ENCODE measurements around the gene PACRG. TPM values are rescaled to one million over a fixed set of nuclear protein-coding genes. Genes with fewer than 3 reads are reported as not detected.

The PACRG gene
- total RNA-seq, 1 experiment from 2014 or later: not detected

DNA sequence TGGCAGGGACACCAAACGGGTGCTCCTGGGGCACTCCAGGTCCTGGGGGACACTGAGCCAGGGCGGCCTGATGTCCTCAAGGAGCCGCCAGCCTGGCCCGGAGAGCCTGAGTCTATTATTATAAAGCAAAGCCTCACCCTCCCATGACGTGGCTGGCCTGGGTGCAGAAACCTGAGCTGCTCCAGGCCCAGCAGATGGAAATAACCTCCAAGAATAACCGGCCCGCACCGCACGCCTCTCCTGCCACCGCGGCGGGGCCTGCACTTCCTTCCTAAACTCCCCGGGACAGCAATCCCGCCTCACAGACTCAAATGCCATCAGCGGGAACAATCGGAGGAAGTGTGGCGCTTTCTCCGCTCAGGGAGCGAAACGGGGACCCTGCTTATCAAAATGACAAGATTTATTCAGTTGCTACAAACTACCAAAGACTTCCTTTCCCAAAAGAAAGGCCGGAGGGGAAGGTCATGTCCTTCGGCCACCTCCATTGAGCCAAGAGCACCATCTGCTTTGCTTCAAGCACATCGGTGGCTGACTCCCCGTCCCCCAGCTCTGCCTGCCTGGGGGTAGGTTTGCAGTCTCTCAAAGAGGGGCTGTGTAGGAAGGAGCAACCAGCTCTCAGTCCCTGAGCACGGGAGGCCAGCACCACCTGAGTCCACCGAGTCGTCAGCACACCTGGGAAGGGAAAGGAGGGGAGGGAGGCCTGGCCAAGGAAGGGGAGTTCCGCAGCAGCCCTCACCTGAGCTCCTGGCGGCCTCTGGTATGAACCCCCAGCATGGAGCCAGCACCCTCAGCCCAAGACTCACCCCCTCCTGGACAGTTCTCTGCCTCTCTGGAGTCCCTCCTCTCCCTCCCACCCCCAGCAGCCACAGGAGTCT is 608.1 kb downstream of the PACRG start:
- no peaks in the 10 kb centered on the region for H3K4me1 Mint-ChIP-seq (ENCODE audit: low read depth, unreplicated experiment)
- no peaks in the 10 kb centered on the region for H3K27me3 Mint-ChIP-seq (ENCODE audit: insufficient read depth, unreplicated experiment)
- no peaks in the 10 kb centered on the region for H3K9me3 Mint-ChIP-seq (ENCODE audit: unreplicated experiment)
- no peaks in the 10 kb centered on the region for H3K36me3 Mint-ChIP-seq (ENCODE audit: insufficient read depth, unreplicated experiment)
- ChIA-PET CTCF (no interaction called here), POLR2A (no interaction called here)
- Histone ChIP-seq H3K4me3 (ENCODE audit: low read depth, low read length) (no peak overlapping the region), H3K9me3 (no peaks in the 10 kb centered on the region), H3K36me3 (ENCODE audit: control insufficient read depth, insufficient read depth, low read length) (no peaks in the 10 kb centered on the region), H3K27me3 (replicated peaks; ENCODE audit: control insufficient read depth, insufficient read depth, low read length) (no peaks in the 10 kb centered on the region), H3K4me1 (no peaks in the 10 kb centered on the region)
- BruUV-seq (replicated peaks): no TSS peak
- intact Hi-C loops (cut with micrococcal nuclease; ENCODE audit: unreplicated experiment): no loop called here
- TF ChIP-seq, protein P1, sequence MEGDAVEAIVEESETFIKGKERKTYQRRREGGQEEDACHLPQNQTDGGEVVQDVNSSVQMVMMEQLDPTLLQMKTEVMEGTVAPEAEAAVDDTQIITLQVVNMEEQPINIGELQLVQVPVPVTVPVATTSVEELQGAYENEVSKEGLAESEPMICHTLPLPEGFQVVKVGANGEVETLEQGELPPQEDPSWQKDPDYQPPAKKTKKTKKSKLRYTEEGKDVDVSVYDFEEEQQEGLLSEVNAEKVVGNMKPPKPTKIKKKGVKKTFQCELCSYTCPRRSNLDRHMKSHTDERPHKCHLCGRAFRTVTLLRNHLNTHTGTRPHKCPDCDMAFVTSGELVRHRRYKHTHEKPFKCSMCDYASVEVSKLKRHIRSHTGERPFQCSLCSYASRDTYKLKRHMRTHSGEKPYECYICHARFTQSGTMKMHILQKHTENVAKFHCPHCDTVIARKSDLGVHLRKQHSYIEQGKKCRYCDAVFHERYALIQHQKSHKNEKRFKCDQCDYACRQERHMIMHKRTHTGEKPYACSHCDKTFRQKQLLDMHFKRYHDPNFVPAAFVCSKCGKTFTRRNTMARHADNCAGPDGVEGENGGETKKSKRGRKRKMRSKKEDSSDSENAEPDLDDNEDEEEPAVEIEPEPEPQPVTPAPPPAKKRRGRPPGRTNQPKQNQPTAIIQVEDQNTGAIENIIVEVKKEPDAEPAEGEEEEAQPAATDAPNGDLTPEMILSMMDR (IDR thresholded peaks at IDR 0.05; ENCODE audit: insufficient read depth in 1 of 2, low read depth in 1 of 2, low read length in 1 of 2, severe bottlenecking in 1 of 2, unreplicated experiment in 1 of 2): no peak
- H3K4me3 Mint-ChIP-seq (ENCODE audit: unreplicated experiment): no peak overlapping the region
- H3K27ac Mint-ChIP-seq (ENCODE audit: unreplicated experiment): no peak overlapping the region
- no peak for DNase-seq

GRCh38 chr6:163336961-163337360 is 609.2 kb downstream of the PACRG start:
- no peaks in the 10 kb centered on the region for H3K27me3 Mint-ChIP-seq (ENCODE audit: insufficient read depth, unreplicated experiment)
- Histone ChIP-seq H3K4me3 (ENCODE audit: low read depth, low read length) (no peak overlapping the region), H3K36me3 (ENCODE audit: control insufficient read depth, insufficient read depth, low read length) (no peaks in the 10 kb centered on the region), H3K9me3 (no peaks in the 10 kb centered on the region), H3K27me3 (replicated peaks; ENCODE audit: control insufficient read depth, insufficient read depth, low read length) (no peaks in the 10 kb centered on the region), H3K4me1 (no peaks in the 10 kb centered on the region)
- H3K27ac Mint-ChIP-seq (ENCODE audit: unreplicated experiment): no peak overlapping the region
- BruUV-seq (replicated peaks): no TSS peak
- TF ChIP-seq, protein P1 (IDR thresholded peaks at IDR 0.05; ENCODE audit: insufficient read depth in 1 of 2, low read depth in 1 of 2, low read length in 1 of 2, severe bottlenecking in 1 of 2, unreplicated experiment in 1 of 2): no peak
- H3K4me3 Mint-ChIP-seq (ENCODE audit: unreplicated experiment): no peak overlapping the region
- intact Hi-C loops (cut with micrococcal nuclease; ENCODE audit: unreplicated experiment): no loop called here
- DNase-seq: no peak
- no peaks in the 10 kb centered on the region for H3K4me1 Mint-ChIP-seq (ENCODE audit: low read depth, unreplicated experiment)
- H3K9me3 Mint-ChIP-seq (ENCODE audit: unreplicated experiment): no peaks in the 10 kb centered on the region
- POLR2A ChIA-PET: no interaction called here
- no peaks in the 10 kb centered on the region for H3K36me3 Mint-ChIP-seq (ENCODE audit: insufficient read depth, unreplicated experiment)
- CTCF ChIA-PET: no interaction called here

DNA sequence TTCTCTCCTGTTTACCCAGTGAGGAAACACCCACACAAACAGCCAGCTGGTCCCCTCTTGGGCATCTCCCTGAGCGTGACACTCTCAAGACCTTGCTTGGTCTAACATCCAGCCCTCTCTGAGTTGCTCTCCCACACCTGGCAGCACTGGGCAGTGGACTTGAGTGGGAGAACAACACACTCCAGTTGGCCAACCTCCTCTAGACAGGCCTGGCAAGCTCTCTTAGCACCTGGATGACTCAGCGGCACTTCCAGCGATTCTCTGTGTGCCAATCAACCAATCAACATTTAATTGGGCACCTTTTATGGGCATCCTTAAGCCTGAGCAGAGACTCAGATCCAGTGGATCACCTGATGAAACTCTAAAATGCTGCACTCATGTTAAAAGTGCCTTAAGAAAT is 610.2 kb downstream of the PACRG start:
- Histone ChIP-seq H3K36me3 (ENCODE audit: control insufficient read depth, insufficient read depth, low read length) (no peaks in the 10 kb centered on the region), H3K4me1 (no peaks in the 10 kb centered on the region), H3K27me3 (replicated peaks; ENCODE audit: control insufficient read depth, insufficient read depth, low read length) (no peaks in the 10 kb centered on the region), H3K4me3 (ENCODE audit: low read depth, low read length) (no peak overlapping the region), H3K9me3 (no peaks in the 10 kb centered on the region)
- H3K27me3 Mint-ChIP-seq (ENCODE audit: insufficient read depth, unreplicated experiment): no peaks in the 10 kb centered on the region
- BruUV-seq (replicated peaks): no TSS peak
- ChIA-PET POLR2A (no interaction called here), CTCF (no interaction called here)
- H3K36me3 Mint-ChIP-seq (ENCODE audit: insufficient read depth, unreplicated experiment): no peaks in the 10 kb centered on the region
- intact Hi-C loops (cut with micrococcal nuclease; ENCODE audit: unreplicated experiment): no loop called here
- H3K4me3 Mint-ChIP-seq (ENCODE audit: unreplicated experiment): no peak overlapping the region
- H3K4me1 Mint-ChIP-seq (ENCODE audit: low read depth, unreplicated experiment): no peaks in the 10 kb centered on the region
- H3K27ac Mint-ChIP-seq (ENCODE audit: unreplicated experiment): no peak overlapping the region
- no peaks in the 10 kb centered on the region for H3K9me3 Mint-ChIP-seq (ENCODE audit: unreplicated experiment)
- DNase-seq: no peak
- TF ChIP-seq, protein P1 (IDR thresholded peaks at IDR 0.05; ENCODE audit: insufficient read depth in 1 of 2, low read depth in 1 of 2, low read length in 1 of 2, severe bottlenecking in 1 of 2, unreplicated experiment in 1 of 2): no peak

All from Caco-2 (cell line).